ENCODE measurements around the gene ZMIZ1.

The ZMIZ1 gene

GRCh38 chr10:79239924-79240581 lies 171.3 kb downstream of the ZMIZ1 start:
- no peak for TF ChIP-seq TAF1 (IDR thresholded peaks at IDR 0.05; ENCODE audit: borderline replicate concordance, insufficient read depth, low read length)
- no peak for TF ChIP-seq REST (IDR thresholded peaks at IDR 0.05; ENCODE audit: insufficient read depth in 1 of 2, low read depth in 2 of 2, low read length in 2 of 2)

DNA sequence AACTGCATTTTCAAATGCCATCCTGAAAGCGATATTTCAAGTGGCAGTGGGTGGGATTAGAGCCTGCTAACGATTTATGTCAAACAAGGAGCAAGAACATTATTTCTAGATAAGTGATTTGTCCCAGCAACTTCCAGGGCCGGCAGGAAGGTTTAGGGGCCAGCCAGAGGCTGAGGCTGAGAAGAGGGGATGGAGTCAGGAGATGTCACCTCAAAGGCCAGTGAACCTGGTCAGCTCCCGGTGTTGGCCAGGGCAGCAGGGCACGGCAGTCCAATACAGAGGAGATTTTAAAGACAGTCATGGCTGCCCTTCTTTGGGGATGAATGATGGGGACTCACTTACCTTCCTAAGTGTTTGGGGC lies 172.8 kb downstream of the ZMIZ1 start:
- TF ChIP-seq SIN3A (IDR thresholded peaks at IDR 0.05; ENCODE audit: borderline replicate concordance, insufficient read depth, low read length) (no peak), FOXP2 (optimal IDR thresholded peaks at IDR 0.05; ENCODE audit: borderline replicate concordance, extremely low read depth, extremely low read length, insufficient read depth) (no peak), TAF1 (IDR thresholded peaks at IDR 0.05; ENCODE audit: borderline replicate concordance, insufficient read depth, low read length) (no peak), POLR2AphosphoS5 (IDR thresholded peaks at IDR 0.05; ENCODE audit: low read depth, low read length) (no peak), REST (IDR thresholded peaks at IDR 0.05; ENCODE audit: insufficient read depth in 1 of 2, low read depth in 2 of 2, low read length in 2 of 2) (no peak)

- TF ChIP-seq SIN3A (IDR thresholded peaks at IDR 0.05; ENCODE audit: borderline replicate concordance, insufficient read depth, low read length) (no peak), REST (IDR thresholded peaks at IDR 0.05; ENCODE audit: insufficient read depth in 1 of 2, low read depth in 2 of 2, low read length in 2 of 2) (no peak), POLR2AphosphoS5 (IDR thresholded peaks at IDR 0.05; ENCODE audit: low read depth, low read length) (peak; percentile 31), TAF1 (IDR thresholded peaks at IDR 0.05; ENCODE audit: borderline replicate concordance, insufficient read depth, low read length) (no peak), FOXP2 (optimal IDR thresholded peaks at IDR 0.05; ENCODE audit: borderline replicate concordance, extremely low read depth, extremely low read length, insufficient read depth) (no peak)
These were observed 173.3 kb downstream of the ZMIZ1 start for GRCh38 chr10:79241990-79242619.

DNA sequence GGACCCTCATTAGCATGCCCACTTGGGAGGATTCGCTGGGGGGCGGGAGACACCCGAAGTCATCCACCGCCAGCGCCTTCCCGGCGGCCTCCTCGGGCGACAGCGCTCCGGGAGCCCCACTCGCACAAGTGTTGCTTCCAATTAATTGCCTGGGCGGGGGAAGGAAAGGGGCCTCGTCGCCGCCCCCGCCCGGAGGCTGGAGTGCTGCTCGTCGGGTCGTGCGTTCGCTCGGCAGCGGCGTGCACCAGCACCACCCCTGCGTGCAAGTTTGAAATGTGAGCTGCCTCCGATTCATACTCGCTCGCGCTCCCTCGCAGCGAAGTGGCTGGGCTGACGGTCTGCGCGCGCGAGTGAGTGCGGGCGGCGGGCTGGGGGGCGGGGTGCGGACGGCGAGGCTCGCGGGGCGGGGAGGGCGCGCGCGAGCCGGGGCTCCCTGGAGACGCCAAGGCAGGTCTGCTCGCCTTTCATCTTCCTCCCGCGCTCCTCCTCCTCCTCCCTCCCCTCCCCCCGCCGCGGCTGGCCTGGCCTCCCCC lies 173.9 kb downstream of the ZMIZ1 start:
- 0 out of 2 replicates have a peak, but pooled peaks have one; percentile 39 for TF ChIP-seq SIN3A (IDR thresholded peaks at IDR 0.05; ENCODE audit: borderline replicate concordance, insufficient read depth, low read length)
- peak; percentile 55; the same call in 1 of the 2 replicates for TF ChIP-seq TAF1 (IDR thresholded peaks at IDR 0.05; ENCODE audit: borderline replicate concordance, insufficient read depth, low read length)
- no peak for TF ChIP-seq REST (IDR thresholded peaks at IDR 0.05; ENCODE audit: insufficient read depth in 1 of 2, low read depth in 2 of 2, low read length in 2 of 2)
- 0 out of 2 replicates have a peak, but pooled peaks have one; percentile 13 for TF ChIP-seq POLR2AphosphoS5 (IDR thresholded peaks at IDR 0.05; ENCODE audit: low read depth, low read length)
